Panc1 (cell line): ENCODE measurements around the gene SLC12A5.

Experiments used
- CTCF ChIP-seq: fragments of 450-650 bp; IDR thresholded peaks from 2 replicates; pipeline ENCODE4 v1.5.1; 2017; ENCODE audit warnings: mild to moderate bottlenecking
- TCF7L2 ChIP-seq: IDR thresholded peaks from 2 replicates; pipeline ENCODE4 v1.6.1; 2011; ENCODE audit warnings: mild to moderate bottlenecking, low read depth, low read length, inconsistent platforms

- TF ChIP-seq CTCF (no peak), TCF7L2 (no peak)
Observed at GRCh38 chr20:46108435-46108841, 79.4 kb downstream of the SLC12A5 start.
